Activated CD4-positive, alpha-beta T cell treated with anti-CD3 and anti-CD28 coated beads, Interleukin-2, amount 50 U/mL, for 4 hours (primary cell): Measurements from ENCODE around the gene SIAH1.
A peak's percentile ranks its signal among the peaks of the same experiment; 100 is the strongest.
"Not testable (repeated sequence)": the region's sequence is repeated elsewhere in the genome, so short reads cannot be mapped to it uniquely, and the experiment has no call there.

Experiments used
- DNase-seq, 2 experiments: peaks; one replicate each; pipeline ENCODE4 v3.0.0-alpha.2; 2020

Gene SIAH1

DNA sequence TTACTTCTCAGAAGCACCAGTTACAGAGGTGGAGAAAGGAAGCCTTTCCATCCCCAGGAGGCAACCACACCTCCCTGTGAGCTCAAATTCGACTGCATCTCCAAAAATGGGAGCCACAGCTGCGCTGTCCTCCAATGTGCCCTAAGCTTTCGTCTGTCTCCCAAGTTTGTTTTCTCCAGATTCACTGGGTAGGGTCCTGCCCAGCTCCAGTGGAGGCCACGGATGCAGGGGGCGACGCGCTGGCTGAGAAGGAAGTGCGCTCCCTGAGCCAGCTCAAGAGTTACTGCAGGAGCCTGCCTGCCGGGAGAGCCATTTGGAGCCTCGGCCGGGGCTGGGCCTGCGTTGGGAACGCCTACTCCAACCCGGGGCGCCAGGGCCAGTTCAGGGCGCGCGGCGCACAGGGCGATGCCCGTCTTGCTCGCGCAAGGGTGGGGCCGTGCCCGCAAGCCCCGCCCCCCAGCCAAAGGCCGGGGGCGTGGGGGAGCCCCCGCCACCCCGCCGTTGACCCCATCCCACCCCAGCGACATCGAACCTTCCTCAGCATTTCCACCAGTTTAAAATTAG, 19.5 kb downstream of the SIAH1 start:
- DNase-seq: peak; percentile 59 to 67

DNA sequence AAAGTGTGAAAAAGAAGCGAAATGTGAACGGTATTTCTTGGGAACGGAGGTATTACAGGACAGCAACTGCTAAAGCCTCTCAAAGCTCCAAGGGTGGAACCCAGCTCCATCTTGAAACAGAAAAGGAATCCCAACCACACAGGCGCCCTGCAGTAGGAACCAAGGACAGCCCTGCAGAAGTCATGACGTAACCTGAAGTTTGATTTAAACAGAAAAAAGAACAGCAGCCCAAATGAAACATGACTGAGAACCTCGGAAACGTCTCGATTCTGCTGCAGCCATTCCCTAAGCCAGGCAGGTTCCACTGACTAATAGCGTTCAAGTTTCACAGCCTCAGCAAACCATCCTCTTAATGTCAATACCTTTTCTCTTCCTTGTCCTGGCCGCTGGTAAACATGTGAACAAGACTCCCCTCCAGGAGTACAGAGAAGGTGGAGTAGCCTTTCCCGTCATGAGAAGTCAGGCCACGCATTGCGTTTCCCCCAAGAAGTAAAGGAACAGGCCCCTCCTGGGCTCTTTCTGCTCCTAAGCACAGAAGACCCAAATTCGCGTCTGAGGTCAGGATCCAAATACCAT, 20.1 kb downstream of the SIAH1 start:
- no peak for DNase-seq

DNA sequence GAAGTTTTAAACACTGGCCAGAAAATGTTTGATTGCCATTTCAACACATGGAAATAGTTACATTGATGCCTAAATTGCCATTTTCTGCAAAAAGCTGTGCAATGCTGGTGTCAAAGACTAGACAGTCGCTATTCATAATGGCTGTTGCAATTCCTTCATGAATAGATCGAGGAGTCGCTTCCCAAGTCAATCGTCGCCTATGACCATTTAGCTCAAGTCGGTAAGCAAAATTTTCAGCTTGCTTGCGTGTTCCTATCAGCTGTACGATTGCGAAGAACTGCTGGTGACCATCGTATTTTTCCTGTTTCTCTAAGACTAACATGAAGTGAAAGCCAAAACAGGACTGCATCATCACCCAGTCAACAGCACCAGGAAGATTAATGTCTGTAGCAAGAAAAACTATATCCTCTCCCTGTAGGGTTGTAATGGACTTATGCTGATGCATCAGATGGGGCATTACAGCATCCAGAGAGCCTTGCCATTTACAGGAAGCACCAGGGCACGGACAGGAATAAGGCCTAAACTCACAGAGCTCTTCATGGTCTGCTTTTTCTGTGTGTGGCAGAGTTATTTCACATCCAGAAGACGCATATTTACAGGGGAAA, 23.6 kb downstream of the SIAH1 start:
- no peak for DNase-seq

DNA sequence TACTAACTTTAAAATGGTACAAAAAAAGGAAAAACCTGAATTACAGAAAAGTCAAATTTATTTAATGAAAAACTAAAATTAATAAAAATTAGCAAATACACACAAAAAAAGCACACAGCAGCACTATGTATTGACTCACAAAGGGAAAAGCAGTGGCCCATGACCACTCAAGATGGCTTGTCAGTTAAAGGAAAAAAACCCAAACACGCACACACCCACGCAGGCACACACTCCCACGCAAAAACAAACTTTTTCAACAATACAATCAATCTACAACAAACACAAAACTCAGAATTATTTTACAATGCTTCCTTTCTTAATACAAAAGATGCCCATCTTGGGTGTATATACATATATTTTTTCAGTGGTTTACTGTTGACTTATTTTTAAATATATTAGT, 24.2 kb downstream of the SIAH1 start:
- no peak for DNase-seq

DNA sequence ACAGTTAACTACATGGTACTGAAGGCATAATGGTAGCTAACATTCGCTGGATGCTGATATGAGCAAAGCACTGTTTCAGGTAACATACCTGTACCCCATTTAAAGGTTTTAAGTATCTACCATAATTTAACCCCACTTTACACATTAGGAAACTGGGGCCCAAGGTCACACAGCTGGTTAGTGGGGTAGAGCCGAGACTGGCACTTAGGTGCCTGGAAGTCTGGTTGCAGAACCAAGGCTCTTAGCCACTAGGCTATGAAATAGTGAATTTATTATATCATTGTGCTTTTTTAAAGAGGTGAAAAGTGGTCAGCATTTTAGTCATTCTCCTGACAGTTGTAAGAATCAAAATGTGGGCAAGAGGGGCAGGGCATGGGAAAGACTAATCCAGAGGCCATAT, 25.2 kb downstream of the SIAH1 start:
- no peak for DNase-seq

DNA sequence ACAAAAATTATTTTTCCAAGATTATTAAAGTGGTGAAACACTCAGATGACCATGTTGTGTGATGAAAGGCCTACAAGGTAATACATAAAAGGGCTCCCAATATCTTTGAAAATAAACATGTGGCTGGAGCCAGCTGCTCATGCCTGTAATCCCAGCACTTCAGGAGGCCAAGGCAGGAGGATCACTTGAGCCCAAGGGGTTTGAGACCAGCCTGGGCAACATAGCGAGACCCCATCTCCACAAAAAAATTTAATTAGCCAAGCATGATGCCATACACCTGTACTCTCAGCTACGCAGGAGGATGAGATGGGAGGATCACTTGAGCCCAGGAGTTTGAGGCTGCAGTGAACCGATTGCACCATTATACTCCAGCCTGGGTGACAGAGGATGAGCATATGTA, 26.8 kb downstream of the SIAH1 start:
- no peak for DNase-seq

DNA sequence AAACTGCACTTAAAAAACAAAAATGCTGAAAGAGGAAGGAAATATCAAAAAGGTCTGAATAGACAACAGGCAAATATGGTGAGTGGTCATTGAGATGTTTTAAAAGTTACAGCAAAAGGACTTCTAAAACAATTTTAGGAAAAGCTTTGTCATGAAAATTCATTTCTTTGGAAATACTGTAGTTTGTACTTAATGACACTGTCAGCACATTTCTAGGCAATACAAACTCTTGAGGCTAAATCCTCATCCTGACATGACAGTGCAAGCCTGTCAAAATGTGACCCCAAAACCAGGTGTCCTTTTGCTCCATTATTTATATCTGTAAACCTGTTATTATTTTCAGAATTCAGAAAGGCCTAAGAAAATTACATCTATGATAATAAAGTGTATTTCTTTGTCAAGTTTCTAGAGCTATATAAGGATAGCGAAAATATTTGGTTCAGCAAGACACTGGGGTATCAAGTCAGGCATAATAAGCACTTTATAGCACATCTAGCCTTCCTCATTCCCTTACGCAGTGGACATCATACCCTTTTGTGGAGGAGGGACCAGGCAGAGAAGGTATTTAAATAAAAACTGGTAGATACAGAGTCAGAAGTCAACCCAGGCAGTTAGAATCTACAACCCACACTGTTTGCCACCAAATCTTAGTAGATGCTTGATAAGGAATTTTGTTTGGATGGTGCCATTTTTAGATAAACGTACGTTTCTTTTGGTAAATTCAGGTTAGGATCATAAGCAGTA, 28.4 kb downstream of the SIAH1 start:
- DNase-seq: no peak

DNA sequence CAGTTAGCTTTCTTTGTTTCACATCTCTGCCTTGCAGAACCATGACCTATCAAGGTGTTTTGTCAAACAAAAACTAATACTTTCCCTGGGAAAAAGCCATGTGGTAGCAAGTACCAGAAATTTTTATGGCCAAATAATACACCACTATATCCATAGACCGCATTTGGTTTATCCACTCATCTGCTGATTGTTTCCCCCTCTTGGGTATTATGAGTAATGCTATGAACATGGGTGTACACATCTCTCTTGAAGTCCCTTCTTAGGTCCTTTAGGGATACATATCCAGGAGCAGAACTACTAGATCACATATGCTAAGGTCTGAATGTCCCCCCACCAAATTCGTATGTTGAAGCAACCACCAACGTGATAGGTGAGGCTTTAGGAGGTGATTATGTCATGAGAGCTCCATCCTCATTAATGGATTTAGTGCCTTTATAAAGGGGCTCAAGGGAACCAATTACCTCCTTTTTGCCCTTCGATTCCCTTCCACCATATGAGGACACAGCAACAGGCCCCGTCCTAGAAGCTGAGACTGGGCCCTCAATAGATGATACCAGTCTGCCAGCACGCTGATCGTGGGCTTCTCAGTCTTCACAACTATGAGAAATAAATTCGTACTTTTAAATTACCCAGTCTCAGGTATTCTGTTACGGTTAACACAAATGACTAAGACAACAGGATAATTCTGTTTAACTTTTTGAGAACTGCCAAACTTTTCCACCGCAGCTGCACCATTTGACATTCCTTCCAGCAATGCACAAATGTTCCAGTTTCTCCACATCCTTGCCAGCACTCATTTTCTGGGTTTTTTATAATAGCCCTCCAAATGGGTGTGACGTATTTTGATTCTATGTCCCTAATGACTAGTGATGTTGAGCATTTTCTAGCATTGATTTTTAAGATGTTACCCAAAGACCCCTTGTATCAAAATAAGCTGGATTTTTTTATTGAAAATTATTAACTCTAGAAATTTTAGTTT, 30.0 kb downstream of the SIAH1 start:
- no peak for DNase-seq

DNA sequence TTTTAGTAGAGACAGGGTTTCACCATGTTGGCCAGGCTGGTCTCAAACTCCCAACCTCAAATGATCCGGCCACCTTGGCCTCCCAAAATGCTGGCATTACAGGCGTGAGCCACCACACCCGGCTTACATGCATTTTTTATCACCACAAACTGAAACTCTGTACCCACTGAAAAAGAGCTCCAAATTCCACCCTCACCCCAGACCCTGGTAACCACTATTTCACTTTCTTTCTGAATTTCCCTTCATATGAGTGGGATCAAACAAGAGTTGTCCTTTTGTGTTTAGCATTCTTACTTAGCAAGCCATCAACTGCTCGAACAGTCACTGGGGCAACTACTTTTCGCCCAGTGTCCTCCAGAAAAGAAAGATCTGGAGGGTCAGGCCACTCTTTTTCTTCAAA, 30.8 kb downstream of the SIAH1 start:
- not testable (repeated sequence) for DNase-seq

DNA sequence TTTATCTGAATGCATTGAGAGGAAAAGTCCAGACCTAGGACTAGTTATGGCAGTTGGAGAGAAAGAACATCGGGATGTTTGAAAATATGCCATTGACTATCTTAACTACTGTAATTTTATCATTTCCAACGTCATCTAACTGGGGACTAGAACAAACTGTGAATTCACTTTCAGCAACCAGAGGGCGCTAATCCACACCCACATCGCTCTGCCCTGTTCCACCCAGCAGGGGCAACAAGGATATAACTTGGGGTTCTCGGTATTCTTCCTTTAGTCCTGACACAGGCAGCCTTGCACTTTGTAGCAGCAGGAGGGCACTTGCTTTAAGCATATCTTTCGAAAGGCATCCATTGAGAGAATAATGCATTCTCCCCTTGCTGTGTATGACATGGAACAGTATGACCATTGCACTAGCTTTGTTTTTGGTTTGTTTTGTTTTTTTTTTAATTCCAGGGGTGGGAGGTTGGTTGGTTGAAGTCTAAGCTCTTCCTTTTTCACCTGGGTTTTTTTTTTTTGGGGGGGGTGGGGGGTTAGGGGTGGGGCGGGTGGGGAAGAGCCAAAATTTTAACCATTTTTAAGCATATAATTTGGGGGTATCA, 31.5 kb downstream of the SIAH1 start:
- DNase-seq: peak; percentile 54 to 59

DNA sequence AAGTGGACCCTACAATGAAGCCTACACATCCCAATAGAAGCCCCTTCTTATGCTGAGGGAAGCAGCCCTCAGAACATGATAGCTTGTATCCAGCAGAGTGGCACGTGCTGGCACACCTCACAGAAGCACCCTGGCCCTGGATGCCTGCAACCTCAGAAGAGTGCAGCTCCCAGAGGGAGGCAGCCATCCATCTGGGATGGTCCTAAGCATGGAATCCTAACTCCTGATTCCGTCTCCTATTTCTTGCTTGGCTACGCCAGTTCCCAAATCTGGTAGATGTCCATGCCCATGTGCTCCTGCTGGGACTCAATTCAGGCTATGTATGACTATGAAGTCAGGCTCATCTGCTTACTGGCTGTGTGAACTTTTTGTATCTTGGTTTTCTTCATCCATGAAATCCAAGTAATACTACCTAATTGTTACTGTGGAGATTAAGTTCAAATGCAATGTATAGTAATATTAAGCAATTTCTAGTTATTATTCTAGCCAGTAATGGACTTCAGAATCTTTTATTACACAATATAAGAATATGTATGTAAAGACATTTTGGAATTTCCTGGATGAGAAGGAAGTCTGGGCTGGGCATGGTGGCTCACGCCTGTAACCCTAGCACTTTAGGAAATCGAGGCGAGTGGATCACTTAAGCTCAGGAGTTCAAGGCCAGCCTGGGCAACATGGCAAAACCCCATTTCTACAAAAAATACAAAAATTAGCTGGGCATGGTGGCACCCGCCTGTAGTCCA, 32.4 kb downstream of the SIAH1 start:
- no peak for DNase-seq

DNA sequence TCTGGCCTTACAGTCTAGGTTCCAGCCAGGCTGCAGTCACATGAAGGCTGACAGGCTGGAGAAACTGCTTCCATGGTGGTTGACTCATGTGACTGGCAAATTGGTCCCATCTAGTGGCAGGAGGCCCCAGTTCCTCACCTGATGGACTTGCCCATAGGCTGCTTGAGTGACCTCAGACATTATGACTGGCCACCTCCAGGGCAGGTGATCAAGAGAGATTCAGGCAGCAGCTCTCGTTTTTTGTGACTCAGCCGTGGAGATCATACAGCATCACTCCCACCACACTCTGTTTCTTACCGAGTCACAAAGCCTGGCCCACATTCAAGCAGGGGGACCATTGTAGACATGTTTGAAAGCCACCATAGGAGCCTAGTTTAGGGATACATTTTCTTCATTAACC, 34.5 kb downstream of the SIAH1 start:
- no peak for DNase-seq

DNA sequence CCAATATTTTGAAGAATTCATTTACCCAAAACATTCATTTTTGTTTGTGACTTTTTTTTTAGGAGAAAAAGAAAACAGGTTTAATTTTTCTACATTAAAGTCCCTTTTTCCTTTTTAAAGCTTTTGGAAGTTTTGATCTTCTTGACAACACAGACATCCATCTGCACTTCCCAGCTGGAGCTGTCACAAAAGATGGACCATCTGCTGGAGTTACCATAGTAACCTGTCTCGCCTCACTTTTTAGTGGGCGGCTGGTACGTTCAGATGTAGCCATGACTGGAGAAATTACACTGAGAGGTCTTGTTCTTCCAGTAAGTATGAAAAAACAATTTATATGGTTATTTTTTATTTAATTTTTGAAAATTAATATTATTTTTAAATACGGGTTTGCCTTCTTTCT, 37.2 kb downstream of the SIAH1 start:
- no peak for DNase-seq

DNA sequence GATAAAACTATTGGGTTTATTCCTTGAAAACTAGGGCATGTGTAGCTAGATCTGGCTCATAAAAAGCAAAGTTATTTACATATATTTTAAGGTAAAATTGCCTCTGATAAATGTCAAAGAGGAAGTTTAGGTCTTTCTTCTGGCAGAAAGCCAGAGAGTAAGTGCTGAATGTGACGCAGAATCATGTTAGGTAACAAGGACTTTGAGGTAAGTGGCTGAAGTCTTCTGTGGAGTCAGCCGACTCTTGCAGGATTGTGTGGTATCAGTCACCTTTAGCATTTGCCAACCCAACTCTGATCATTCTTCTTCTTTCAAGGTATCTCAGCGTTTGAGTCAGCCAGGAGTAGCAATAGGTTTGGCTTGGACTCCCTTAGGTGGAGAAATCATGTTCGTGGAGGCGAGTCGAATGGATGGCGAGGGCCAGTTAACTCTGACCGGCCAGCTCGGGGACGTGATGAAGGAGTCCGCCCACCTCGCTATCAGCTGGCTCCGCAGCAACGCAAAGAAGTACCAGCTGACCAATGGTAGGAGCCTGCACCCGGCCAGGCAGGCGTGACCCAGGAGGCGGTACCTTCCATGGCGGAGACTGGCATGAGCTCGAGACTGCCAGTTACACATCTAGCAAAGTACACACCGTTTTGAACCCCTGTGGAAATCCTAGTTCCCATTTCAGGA, 37.9 kb downstream of the SIAH1 start:
- DNase-seq: no peak

DNA sequence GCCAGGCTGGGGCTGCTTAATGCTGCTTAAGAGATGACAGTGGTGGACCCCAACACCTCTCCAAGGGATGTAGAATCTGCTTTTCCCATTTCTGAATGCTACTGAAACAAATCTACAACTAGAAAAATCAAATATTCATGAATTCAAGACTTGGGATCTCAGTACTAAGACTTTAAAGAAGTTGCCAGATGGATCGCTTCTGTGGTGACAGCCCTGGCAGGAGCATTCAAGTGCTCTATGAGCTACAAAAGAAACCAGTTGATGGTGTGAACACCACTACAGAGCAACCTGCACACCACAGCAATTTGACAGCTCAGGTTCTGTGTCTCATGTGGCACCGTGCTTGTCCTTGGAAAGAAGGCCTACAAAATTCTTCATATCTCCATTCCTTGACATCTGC, 42.6 kb downstream of the SIAH1 start:
- no peak for DNase-seq

DNA sequence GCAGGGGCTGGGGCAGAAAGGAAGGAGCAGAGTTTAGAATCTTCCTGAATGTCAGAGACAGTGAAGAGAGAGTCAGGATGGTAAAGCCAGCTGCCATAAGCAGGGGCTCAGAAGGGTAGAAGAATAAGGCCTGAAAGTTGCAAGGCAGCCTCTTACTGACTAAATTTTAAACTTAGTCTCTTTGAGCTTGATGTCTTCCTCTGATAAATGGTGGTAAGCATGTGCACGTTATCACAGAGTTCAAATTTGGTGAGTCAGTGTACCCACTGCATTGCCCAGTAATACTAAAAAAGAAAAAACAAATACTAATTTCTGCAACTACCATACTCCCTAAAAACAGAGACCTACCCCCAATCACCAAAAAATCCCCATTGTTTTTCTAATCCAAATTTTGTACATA, 45.2 kb downstream of the SIAH1 start:
- no peak for DNase-seq

DNA sequence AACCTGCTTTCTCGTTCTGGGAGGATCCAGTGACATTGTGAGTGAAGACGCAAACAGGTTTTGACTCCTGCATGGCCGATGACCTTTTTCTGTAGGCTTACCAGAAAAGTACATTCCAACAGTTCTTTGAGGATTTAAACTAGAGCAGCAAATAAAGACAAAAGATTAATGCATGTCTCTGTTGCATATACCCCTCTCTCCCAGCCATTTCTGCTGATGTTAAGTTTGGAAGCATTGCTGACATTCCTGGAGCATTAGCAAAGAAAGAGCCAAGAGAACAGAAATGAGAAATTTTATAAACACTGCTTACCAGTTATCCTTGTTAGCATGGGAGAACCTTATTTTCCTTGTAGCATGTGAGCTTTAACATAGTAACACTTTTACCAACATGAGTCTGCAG, 49.3 kb downstream of the SIAH1 start:
- DNase-seq: no peak

DNA sequence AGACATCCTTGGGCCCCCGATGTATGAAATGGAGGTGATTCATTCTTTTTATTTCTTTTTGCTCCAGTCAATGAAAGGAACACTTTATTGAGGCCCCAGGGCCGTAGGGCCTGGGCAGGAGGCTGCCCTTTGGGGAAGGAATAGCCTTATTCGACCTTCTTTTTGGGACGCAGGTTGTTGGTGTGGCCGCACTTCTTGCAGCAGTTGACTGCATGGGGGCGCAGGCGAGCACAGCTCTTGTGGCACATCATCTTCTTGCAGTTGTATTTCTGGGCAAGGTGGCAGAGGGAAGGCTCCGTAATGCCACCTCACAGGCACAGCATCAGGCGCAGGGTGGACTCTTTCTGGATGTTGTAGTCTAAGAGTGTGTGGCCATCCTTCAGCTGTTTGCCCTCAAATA, 50.9 kb downstream of the SIAH1 start:
- DNase-seq: no peak

DNA sequence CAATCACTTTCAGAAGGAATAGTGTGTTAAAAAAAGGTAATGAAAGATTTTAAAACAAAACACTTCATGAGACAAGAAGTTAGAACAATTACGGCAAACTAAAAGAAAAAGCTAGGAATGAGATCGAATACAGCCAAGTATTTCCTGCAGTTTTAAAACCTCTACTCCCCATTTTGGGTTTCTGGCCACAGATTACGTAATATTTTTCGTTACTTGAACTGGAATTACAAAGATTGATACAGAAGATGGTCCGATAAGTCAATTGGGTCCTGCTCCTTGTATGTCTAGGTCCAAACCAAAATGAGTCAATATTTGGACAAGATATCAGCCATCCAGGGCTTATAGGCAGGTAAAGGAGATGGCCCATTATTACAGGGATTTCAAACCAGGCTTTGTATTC, 52.2 kb downstream of the SIAH1 start:
- no peak for DNase-seq

DNA sequence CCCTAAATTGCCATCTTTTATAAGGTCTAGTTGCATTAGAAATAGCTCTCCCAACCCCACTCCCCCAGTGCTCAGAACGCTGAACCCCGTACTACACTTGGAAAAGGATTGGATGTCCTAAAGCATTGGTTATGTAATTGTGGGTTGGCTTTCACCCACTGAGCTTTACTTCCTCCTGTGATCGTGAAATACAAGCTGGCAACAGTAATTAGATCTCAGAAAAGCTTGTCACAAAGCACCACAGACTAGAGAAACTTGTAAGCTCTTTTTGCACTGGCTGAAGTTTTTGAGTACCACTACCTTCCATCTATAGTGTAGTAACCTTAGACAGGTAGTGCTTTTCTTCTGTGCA, 54.4 kb downstream of the SIAH1 start:
- no peak for DNase-seq

DNA sequence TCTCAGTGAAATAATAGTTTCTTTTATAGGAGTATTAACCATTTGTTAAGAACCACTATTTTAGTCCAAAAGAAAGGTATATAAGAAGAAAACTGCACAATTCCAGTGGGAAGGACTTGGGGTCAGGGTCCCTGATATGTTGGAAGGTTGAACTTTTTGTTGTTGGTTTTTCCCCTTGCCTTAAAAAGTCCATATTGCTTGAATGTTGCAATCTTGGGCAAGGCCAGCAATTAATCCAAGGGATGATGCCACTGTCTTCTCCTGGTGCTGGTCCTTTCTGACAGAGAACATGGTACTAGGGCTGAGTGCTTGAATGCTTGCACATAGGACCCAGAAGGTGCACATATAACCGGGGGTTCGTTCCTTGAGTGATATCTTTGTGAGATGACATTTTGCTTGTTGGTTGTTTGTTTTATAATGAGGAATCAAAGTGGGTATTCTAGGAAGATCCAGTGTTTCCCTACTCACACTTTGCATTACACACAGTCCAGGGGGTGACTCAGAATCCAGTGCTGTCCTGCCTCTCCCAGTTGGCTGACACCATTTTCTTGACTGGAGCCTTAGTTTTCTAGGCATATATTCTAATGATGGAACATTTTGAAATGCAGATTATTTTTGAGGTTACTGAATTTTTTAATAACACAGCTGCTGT, 54.9 kb downstream of the SIAH1 start:
- DNase-seq: no peak
